GM12872 (cell line): ENCODE data around the gene RNF220.

Experiments
- CTCF ChIP-seq: IDR thresholded peaks from 3 replicates; pipeline ENCODE4 v1.5.1; 2011; ENCODE audit warnings: low read depth, mild to moderate bottlenecking, low read length, moderate library complexity; ENCODE audit not compliant: insufficient read depth

Gene RNF220

GRCh38 chr1:44677201-44677766, 272.2 kb downstream of the RNF220 start:
- peak; percentile 68 for TF ChIP-seq CTCF

- no peak for TF ChIP-seq CTCF
Observed at GRCh38 chr1:44678120-44678519, 273.1 kb downstream of the RNF220 start.

GRCh38 chr1:44678626-44679025, 273.6 kb downstream of the RNF220 start:
- no peak for TF ChIP-seq CTCF

GRCh38 chr1:44679468-44679867, 274.4 kb downstream of the RNF220 start:
- TF ChIP-seq CTCF, result no peak

- TF ChIP-seq CTCF, result no peak
Observed at GRCh38 chr1:44681905-44682882, 277.1 kb downstream of the RNF220 start.

GRCh38 chr1:44682883-44683265, 277.8 kb downstream of the RNF220 start:
- TF ChIP-seq CTCF, result no peak

- TF ChIP-seq CTCF, result no peak
Observed at GRCh38 chr1:44684525-44684924, 279.5 kb downstream of the RNF220 start.
